ENCODE measurements around the gene FGF14.

Gene FGF14

GRCh38 chr13:101706651-101707050, 695.2 kb downstream of the FGF14 start:
- DNase-seq, result peak; percentile 11

- DNase-seq, result no peak
Observed at GRCh38 chr13:101703838-101704237, 698.0 kb downstream of the FGF14 start.

GRCh38 chr13:101703081-101703480, 698.8 kb downstream of the FGF14 start:
- no peak for DNase-seq

- no peak for DNase-seq
Observed at GRCh38 chr13:101700598-101700997, 701.2 kb downstream of the FGF14 start.

GRCh38 chr13:101698400-101698799, 703.4 kb downstream of the FGF14 start:
- DNase-seq, result no peak

- no peak for DNase-seq
Observed at GRCh38 chr13:101697745-101698144, 704.1 kb downstream of the FGF14 start.

- no peak for DNase-seq
Observed at GRCh38 chr13:101695870-101696516, 705.9 kb downstream of the FGF14 start.

GRCh38 chr13:101691341-101691860, 710.4 kb downstream of the FGF14 start:
- DNase-seq, result no peak

- no peak for DNase-seq
Observed at GRCh38 chr13:101690871-101691270, 711.0 kb downstream of the FGF14 start.

- DNase-seq, result no peak
Observed at GRCh38 chr13:101686003-101686402, 715.8 kb downstream of the FGF14 start.

GRCh38 chr13:101681834-101682233, 720.0 kb downstream of the FGF14 start:
- no peak for DNase-seq

- no peak for DNase-seq
Observed at GRCh38 chr13:101673360-101674105, 728.3 kb downstream of the FGF14 start.

GRCh38 chr13:101661839-101662238, 740.0 kb downstream of the FGF14 start:
- no peak for DNase-seq

Data from CD4-positive, alpha-beta T cell treated with Interleukin-12 subunit alpha and Interleukin-12 subunit beta, for 1 hour (primary cell).